Measurements from ENCODE around the gene NAALADL2. TPM values are rescaled to one million over a fixed set of nuclear protein-coding genes. Genes with fewer than 3 reads are reported as not detected.

The NAALADL2 gene
- total and polyA plus RNA-seq, 9 of the 15 experiments (the other 6 are each of a cell fraction or from before 2014, with no cell fraction given), result 0.29 to 1.1 (median 0.79) TPM; not detected in 1

DNA sequence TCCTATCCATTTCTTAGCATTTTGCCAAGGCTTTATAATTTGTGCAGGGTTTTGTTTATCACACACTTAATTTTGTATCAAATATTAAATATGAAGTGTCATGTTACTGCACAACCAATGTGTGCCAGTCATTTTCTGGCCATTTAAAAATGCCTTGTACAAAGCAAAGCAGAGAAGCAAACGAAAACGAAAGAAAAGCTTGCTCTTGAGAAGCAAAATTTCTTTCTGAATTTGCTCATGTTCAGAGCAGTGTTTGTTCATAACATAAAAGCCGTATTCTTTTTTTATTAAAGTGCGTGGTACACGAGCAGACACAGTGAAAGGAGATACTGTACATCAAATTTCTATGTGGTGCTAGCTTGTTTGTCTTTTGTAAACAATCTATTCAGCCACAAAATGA is 792.6 kb downstream of the NAALADL2 start (continued):
- TF ChIP-seq, protein P1, sequence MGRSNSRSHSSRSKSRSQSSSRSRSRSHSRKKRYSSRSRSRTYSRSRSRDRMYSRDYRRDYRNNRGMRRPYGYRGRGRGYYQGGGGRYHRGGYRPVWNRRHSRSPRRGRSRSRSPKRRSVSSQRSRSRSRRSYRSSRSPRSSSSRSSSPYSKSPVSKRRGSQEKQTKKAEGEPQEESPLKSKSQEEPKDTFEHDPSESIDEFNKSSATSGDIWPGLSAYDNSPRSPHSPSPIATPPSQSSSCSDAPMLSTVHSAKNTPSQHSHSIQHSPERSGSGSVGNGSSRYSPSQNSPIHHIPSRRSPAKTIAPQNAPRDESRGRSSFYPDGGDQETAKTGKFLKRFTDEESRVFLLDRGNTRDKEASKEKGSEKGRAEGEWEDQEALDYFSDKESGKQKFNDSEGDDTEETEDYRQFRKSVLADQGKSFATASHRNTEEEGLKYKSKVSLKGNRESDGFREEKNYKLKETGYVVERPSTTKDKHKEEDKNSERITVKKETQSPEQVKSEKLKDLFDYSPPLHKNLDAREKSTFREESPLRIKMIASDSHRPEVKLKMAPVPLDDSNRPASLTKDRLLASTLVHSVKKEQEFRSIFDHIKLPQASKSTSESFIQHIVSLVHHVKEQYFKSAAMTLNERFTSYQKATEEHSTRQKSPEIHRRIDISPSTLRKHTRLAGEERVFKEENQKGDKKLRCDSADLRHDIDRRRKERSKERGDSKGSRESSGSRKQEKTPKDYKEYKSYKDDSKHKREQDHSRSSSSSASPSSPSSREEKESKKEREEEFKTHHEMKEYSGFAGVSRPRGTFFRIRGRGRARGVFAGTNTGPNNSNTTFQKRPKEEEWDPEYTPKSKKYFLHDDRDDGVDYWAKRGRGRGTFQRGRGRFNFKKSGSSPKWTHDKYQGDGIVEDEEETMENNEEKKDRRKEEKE (IDR thresholded peaks at IDR 0.05; ENCODE audit: borderline replicate concordance in 1 of 2, control insufficient read depth in 1 of 2, low read depth in 2 of 2, low read length in 1 of 2), result no peak
- no peak for TF ChIP-seq ZFPM2 (CRISPR knock-in tag; IDR thresholded peaks at IDR 0.05)
- TF ChIP-seq ZC3H8 (IDR thresholded peaks at IDR 0.05), result no peak
- no peak for TF ChIP-seq CAMTA2 (CRISPR knock-in tag; conservative IDR thresholded peaks at IDR 0.05)
- TF ChIP-seq MTA2 (IDR thresholded peaks at IDR 0.05; ENCODE audit: low read depth), result no peak
- TF ChIP-seq ESRRB (CRISPR knock-in tag; IDR thresholded peaks at IDR 0.05; ENCODE audit: borderline replicate concordance), result no peak
- TF ChIP-seq, protein P2, sequence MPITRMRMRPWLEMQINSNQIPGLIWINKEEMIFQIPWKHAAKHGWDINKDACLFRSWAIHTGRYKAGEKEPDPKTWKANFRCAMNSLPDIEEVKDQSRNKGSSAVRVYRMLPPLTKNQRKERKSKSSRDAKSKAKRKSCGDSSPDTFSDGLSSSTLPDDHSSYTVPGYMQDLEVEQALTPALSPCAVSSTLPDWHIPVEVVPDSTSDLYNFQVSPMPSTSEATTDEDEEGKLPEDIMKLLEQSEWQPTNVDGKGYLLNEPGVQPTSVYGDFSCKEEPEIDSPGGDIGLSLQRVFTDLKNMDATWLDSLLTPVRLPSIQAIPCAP (CRISPR knock-in tag; IDR thresholded peaks at IDR 0.05; ENCODE audit: borderline replicate concordance), result no peak
- no peak for TF ChIP-seq SRSF7 (optimal IDR thresholded peaks at IDR 0.05; ENCODE audit: low read depth, low read length)

DNA sequence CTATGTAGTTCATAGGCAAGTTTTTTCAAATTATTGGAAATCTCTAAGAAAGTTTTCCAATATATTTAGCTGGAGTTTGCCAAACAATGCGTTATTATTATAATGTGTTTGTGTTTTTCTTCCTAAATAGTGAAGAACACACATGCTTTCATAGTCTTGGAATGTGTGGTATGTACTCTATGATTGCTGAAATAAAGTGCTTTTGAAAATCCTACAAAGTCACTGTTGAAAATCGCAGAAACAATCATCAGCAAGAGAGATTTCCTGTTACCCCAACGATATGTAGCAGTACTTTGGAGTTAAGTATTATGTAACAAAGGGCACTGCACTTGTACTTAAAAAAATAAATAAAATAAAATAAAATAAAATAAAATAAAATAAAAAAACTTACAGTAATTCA is 796.2 kb downstream of the NAALADL2 start:
- in situ Hi-C loops (cut with MboI), result no loop called here
- H3K4me2 ChIP-seq (ENCODE audit: insufficient read depth, low read length), result no peak overlapping the region
- ATAC-seq (no peak), DNase-seq (ENCODE audit: extremely low read depth in 1 of 4, low spot score in 3 of 4) (no peak), FAIRE-seq (no peak)
- ChIA-PET POLR2A (no interaction called here), CTCF (ENCODE audit: low intra/inter-chr PET ratio) (no interaction called here)
- no peaks in the 10 kb centered on the region for H3K4me1 ChIP-seq (replicated peaks in 1 of 2; ENCODE audit: control insufficient read depth in 2 of 2, insufficient read depth in 2 of 2, low read length in 2 of 2)
- H3K36me3 ChIP-seq (ENCODE audit: control insufficient read depth, insufficient read depth, low read length), result no peaks in the 10 kb centered on the region
- H3K4me3 ChIP-seq, result no peak overlapping the region
- no peak overlapping the region for H2AFZ ChIP-seq (ENCODE audit: low read depth, low read length)
- WGBS (ENCODE audit: insufficient coverage, low coverage, missing lambda C conversion rate), result 3% methylated on average over 3 of the region's 3 CpGs
- no peaks in the 10 kb centered on the region for H3K27me3 ChIP-seq (ENCODE audit: control insufficient read depth in 2 of 2, insufficient read depth in 2 of 2, low read length in 2 of 2)
- no peak overlapping the region for H3K27ac ChIP-seq (ENCODE audit: extremely low read depth, low read depth, low read length)
- H3K9me3 ChIP-seq (replicated peaks; ENCODE audit: control insufficient read depth, insufficient read depth, low read depth, low read length), result no peaks in the 10 kb centered on the region
- no peaks in the 10 kb centered on the region for H4K20me1 ChIP-seq (replicated peaks; ENCODE audit: control insufficient read depth, insufficient read depth, low read length)
- H3K9ac ChIP-seq (ENCODE audit: insufficient read depth in 1 of 2, low read depth in 2 of 2, low read length in 2 of 2), result no peak overlapping the region
- BruUV-seq (replicated peaks), result no TSS peak
- intact Hi-C loops (cut with micrococcal nuclease), result no loop called here
- no peaks in the 10 kb centered on the region for H3K9me1 ChIP-seq (ENCODE audit: control insufficient read depth, insufficient read depth, low read length)
- H3K79me2 ChIP-seq (ENCODE audit: control insufficient read depth, insufficient read depth, low read length), result no peaks in the 10 kb centered on the region
- TF ChIP-seq KLF6 (CRISPR knock-in tag; IDR thresholded peaks at IDR 0.05; ENCODE audit: borderline replicate concordance) (no peak), MAFF (IDR thresholded peaks at IDR 0.05; ENCODE audit: low read length) (no peak), CBX8 (IDR thresholded peaks at IDR 0.05; ENCODE audit: borderline replicate concordance, extremely low read depth, low read depth, low read length, poor library complexity, severe bottlenecking) (no peak), TRIM24 (IDR thresholded peaks at IDR 0.05) (no peak)
- TF ChIP-seq, protein P3, sequence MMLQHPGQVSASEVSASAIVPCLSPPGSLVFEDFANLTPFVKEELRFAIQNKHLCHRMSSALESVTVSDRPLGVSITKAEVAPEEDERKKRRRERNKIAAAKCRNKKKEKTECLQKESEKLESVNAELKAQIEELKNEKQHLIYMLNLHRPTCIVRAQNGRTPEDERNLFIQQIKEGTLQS (IDR thresholded peaks at IDR 0.05), result no peak
- TF ChIP-seq, protein P3 (CRISPR knock-in tag; conservative IDR thresholded peaks at IDR 0.05), result no peak
- TF ChIP-seq, protein P4, sequence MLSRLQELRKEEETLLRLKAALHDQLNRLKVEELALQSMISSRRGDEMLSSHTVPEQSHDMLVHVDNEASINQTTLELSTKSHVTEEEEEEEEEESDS (CRISPR knock-in tag; IDR thresholded peaks at IDR 0.05), result no peak
- TF ChIP-seq, protein P5, sequence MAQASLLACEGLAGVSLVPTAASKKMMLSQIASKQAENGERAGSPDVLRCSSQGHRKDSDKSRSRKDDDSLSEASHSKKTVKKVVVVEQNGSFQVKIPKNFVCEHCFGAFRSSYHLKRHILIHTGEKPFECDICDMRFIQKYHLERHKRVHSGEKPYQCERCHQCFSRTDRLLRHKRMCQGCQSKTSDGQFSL (CRISPR knock-in tag; IDR thresholded peaks at IDR 0.05), result no peak
- TF ChIP-seq, protein P5 (tag; IDR thresholded peaks at IDR 0.05), result no peak
